ENCODE measurements around the gene MSS51.

Gene MSS51

GRCh38 chr10:73416571-73416970 is 16.8 kb downstream of the MSS51 start:
- H3K9me3 ChIP-seq (ENCODE audit: control insufficient read depth, low read length): no peaks in the 10 kb centered on the region
- no peaks in the 10 kb centered on the region for H3K36me3 ChIP-seq (ENCODE audit: control insufficient read depth, insufficient read depth, low read length)
- peaks cover 9% of the 10 kb centered on the region for H3K27me3 ChIP-seq (ENCODE audit: control insufficient read depth, insufficient read depth, low read length, poor library complexity, severe bottlenecking)
- peaks cover 2% of the 10 kb centered on the region for H3K4me1 ChIP-seq (ENCODE audit: control insufficient read depth, insufficient read depth, low read length)
- no peak overlapping the region for H3K27ac ChIP-seq (ENCODE audit: insufficient read depth, low read depth, low read length, poor library complexity, severe bottlenecking)
- no peak overlapping the region for H3K4me3 ChIP-seq (ENCODE audit: insufficient read depth, low read depth, low read length)
- WGBS, 2 experiments: 91% methylated on average over 3 of the region's 3 CpGs

DNA sequence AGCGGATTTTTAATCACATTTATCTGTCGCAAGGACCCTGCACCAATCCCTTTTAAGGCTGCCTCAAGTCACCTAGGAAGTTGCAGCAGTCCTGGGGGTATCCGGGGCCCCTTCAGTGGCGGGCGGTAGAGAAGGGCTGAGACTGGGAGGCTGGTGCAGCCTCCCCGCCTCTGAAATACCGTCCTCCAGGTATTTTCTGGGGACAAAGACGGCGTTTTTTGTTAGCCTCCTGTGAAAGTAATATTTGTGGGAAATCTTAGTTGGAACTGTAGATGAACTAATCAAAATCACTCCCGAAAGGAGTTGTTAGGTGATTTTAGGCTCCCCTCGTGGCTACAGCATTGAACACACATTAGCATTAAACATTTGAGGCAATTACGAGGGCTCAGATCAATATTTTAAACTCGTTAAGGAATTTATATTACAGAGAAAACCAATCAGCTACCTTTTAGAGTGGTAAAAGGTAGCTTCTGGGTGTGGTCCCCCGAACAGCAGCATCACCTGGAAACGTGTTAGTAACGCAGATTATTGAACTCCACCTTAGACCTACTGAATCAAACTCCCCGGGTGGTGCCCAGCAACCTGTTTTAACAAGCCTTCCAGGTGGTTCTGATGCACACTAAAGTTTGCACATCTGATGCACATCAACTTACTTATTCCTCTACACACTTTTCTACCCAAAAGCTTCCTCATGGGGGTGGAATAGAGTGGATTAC is 19.0 kb downstream of the MSS51 start:
- Histone ChIP-seq H3K27ac (ENCODE audit: insufficient read depth, low read depth, low read length, poor library complexity, severe bottlenecking) (no peak overlapping the region), H3K9me3 (ENCODE audit: control insufficient read depth, low read length) (no peaks in the 10 kb centered on the region), H3K27me3 (ENCODE audit: control insufficient read depth, insufficient read depth, low read length, poor library complexity, severe bottlenecking) (peaks cover 9% of the 10 kb centered on the region), H3K4me1 (ENCODE audit: control insufficient read depth, insufficient read depth, low read length) (peaks cover 2% of the 10 kb centered on the region), H3K4me3 (ENCODE audit: insufficient read depth, low read depth, low read length) (peak overlapping the region; percentile 76), H3K36me3 (ENCODE audit: control insufficient read depth, insufficient read depth, low read length) (no peaks in the 10 kb centered on the region)
- WGBS, 2 experiments: 20% methylated on average over 13 to 17 of the region's 17 CpGs

DNA sequence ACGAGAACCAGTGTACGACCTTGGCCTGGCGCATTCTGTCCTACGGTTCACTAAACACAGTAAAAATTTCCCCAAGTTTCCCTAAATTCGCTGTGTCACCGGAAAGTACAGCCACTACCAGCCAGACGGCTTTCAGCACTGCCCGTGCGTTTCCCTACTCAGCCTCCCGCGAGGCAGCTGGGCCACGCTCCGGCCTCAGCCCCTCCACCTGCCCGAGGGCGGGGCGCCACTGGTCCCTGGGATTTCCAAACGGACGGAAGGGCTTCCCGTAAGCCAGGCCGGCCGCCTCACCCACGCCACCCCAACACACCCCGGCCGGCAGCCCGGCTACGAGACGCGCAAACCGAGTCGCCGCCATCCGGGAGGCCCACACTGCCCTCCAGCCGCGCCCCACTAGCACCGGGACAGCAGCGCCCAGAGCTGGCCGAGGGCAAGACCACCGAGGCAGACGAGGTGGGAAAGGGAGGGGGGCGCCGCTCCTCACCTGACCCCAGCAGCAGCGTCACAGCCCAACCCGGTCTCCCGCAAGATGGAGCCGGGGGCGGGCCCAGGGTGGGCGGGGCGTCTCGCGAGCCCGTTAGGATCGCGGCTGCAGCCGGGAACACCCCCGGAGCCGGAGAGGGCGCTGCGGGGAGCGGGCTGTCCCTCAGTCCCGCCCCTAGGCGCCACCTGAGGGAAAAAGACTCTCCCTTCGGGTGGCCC is 19.7 kb downstream of the MSS51 start, which contains the start of gene ANXA7:
Gene ANXA7 (minus strand): TSS at position 531 of the 702 bp plus-strand sequence. CDS start 13,202 bp downstream, outside the sequence.
- WGBS, 2 experiments: 0% methylated on average over 62 of the region's 62 CpGs
- H3K27ac ChIP-seq (ENCODE audit: insufficient read depth, low read depth, low read length, poor library complexity, severe bottlenecking): peak within 1 kb of the TSS; percentile 52
- peaks cover 2% of the 10 kb centered on the region for H3K4me1 ChIP-seq (ENCODE audit: control insufficient read depth, insufficient read depth, low read length)
- no peaks in the 10 kb centered on the region for H3K36me3 ChIP-seq (ENCODE audit: control insufficient read depth, insufficient read depth, low read length)
- no peaks in the 10 kb centered on the region for H3K9me3 ChIP-seq (ENCODE audit: control insufficient read depth, low read length)
- peaks cover 9% of the 10 kb centered on the region for H3K27me3 ChIP-seq (ENCODE audit: control insufficient read depth, insufficient read depth, low read length, poor library complexity, severe bottlenecking)
- peak within 1 kb of the TSS; percentile 76 for H3K4me3 ChIP-seq (ENCODE audit: insufficient read depth, low read depth, low read length)

- Histone ChIP-seq H3K36me3 (ENCODE audit: control insufficient read depth, insufficient read depth, low read length) (no peaks in the 10 kb centered on the region), H3K4me1 (ENCODE audit: control insufficient read depth, insufficient read depth, low read length) (peaks cover 2% of the 10 kb centered on the region), H3K27ac (ENCODE audit: insufficient read depth, low read depth, low read length, poor library complexity, severe bottlenecking) (no peak overlapping the region), H3K27me3 (ENCODE audit: control insufficient read depth, insufficient read depth, low read length, poor library complexity, severe bottlenecking) (peaks cover 9% of the 10 kb centered on the region), H3K4me3 (ENCODE audit: insufficient read depth, low read depth, low read length) (peak overlapping the region; percentile 76), H3K9me3 (ENCODE audit: control insufficient read depth, low read length) (no peaks in the 10 kb centered on the region)
- WGBS, 2 experiments: 10% methylated on average over 9 of the region's 9 CpGs
Observed at GRCh38 chr10:73413108-73413527, 20.2 kb downstream of the MSS51 start.

DNA sequence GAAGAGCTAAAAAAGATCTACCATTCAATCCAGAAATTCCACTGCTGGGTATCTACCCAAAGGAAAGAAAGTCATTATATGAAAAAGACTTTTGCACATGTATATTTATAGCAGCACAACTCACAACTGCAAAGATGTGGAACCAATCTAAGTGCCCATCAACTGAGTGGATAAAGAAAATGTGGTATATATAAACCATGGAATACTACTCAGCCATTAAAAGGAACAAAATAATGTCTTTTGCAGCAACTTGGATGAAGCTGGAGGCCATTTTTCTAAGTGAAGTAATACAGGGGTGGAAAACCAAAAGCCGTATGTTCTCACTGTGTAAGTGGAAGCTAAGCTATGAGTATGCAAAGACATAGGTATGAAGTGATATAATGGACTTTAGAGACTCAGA is 22.5 kb downstream of the MSS51 start:
- H3K27ac ChIP-seq (ENCODE audit: insufficient read depth, low read depth, low read length, poor library complexity, severe bottlenecking): no peak overlapping the region
- no peak overlapping the region for H3K4me3 ChIP-seq (ENCODE audit: insufficient read depth, low read depth, low read length)
- peaks cover 2% of the 10 kb centered on the region for H3K4me1 ChIP-seq (ENCODE audit: control insufficient read depth, insufficient read depth, low read length)
- H3K9me3 ChIP-seq (ENCODE audit: control insufficient read depth, low read length): no peaks in the 10 kb centered on the region
- WGBS, 2 experiments: 91 to 94% methylated on average over 1 of the region's 1 CpG
- H3K36me3 ChIP-seq (ENCODE audit: control insufficient read depth, insufficient read depth, low read length): no peaks in the 10 kb centered on the region
- peaks cover 9% of the 10 kb centered on the region for H3K27me3 ChIP-seq (ENCODE audit: control insufficient read depth, insufficient read depth, low read length, poor library complexity, severe bottlenecking)

DNA sequence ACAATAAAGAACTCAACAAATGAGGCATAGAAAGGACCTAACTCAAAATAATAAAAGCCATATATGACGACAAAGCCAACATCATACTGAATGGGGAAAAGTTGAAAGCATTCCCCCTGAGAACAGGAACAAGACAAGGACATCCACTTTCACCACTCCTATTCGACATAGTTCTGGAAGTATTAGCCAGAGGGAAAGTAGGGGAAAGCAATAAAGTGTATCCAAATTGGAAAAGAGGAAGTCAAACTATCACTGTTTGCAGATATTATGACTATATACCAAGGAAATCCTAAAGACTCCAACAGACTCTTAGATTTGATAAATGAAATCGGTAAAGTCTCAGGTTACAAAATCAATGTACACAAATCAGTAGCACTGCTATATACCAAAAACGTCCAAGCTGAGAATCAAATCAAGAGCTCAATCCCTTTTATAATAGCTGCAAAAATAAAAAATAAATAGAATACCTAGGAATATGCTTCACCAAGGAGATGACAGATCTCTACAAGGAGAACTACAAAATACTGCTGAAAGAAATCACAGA is 24.3 kb downstream of the MSS51 start:
- no peaks in the 10 kb centered on the region for H3K9me3 ChIP-seq (ENCODE audit: control insufficient read depth, low read length)
- WGBS, 2 experiments: 95% methylated on average over 3 of the region's 4 CpGs
- no peak overlapping the region for H3K27ac ChIP-seq (ENCODE audit: insufficient read depth, low read depth, low read length, poor library complexity, severe bottlenecking)
- no peak overlapping the region for H3K4me3 ChIP-seq (ENCODE audit: insufficient read depth, low read depth, low read length)
- peaks cover 2% of the 10 kb centered on the region for H3K4me1 ChIP-seq (ENCODE audit: control insufficient read depth, insufficient read depth, low read length)
- H3K36me3 ChIP-seq (ENCODE audit: control insufficient read depth, insufficient read depth, low read length): no peaks in the 10 kb centered on the region
- no peaks in the 10 kb centered on the region for H3K27me3 ChIP-seq (ENCODE audit: control insufficient read depth, insufficient read depth, low read length, poor library complexity, severe bottlenecking)

DNA sequence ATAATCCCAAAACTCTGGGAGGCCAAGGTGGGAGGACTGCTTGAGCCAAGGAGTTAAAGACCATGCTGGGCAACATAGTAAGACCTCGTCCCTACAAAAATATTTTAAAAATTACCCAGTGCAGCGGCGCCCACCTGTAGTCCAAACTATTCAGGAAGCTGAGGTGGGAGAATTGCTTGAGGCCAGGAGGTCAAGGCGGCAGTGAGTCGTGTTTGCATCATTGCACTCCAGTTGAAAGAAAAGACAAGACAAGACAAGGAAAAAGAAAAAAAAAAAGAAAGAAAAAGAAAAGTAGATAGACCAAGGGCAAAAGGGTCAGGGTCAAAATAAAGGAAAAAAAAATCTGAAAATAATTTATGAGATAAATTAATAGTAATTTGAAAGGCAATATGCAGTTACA is 25.3 kb downstream of the MSS51 start:
- Histone ChIP-seq H3K36me3 (ENCODE audit: control insufficient read depth, insufficient read depth, low read length) (no peaks in the 10 kb centered on the region), H3K9me3 (ENCODE audit: control insufficient read depth, low read length) (no peaks in the 10 kb centered on the region), H3K27ac (ENCODE audit: insufficient read depth, low read depth, low read length, poor library complexity, severe bottlenecking) (no peak overlapping the region), H3K4me1 (ENCODE audit: control insufficient read depth, insufficient read depth, low read length) (peaks cover 2% of the 10 kb centered on the region), H3K27me3 (ENCODE audit: control insufficient read depth, insufficient read depth, low read length, poor library complexity, severe bottlenecking) (no peaks in the 10 kb centered on the region), H3K4me3 (ENCODE audit: insufficient read depth, low read depth, low read length) (no peak overlapping the region)
- 85 to 95% methylated on average over 5 of the region's 5 CpGs for WGBS, 2 experiments

DNA sequence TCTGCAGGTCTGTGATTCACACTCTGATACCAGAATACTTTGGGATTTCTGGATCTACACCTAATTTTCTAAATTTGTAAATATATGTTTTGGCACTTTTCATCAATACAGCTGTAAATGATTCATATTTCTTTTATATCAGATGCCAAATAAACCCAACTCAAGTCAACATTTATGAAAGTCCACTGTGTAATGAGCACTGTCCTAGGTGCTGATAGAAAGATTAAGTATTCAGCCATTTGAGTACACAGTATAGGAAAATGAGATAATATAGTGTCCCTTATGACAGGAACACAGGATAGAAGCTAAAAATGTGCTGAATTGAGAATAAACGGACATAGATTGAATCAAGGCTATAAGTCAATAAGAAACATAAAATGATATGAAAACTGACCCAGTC is 25.9 kb downstream of the MSS51 start:
- no peaks in the 10 kb centered on the region for H3K9me3 ChIP-seq (ENCODE audit: control insufficient read depth, low read length)
- whole genome bisulfite sequencing, 2 experiments: 100% methylated on average over 1 of the region's 1 CpG

GRCh38 chr10:73406846-73407245 is 26.5 kb downstream of the MSS51 start:
- Histone ChIP-seq H3K4me3 (ENCODE audit: insufficient read depth, low read depth, low read length) (no peak overlapping the region), H3K27ac (ENCODE audit: insufficient read depth, low read depth, low read length, poor library complexity, severe bottlenecking) (no peak overlapping the region), H3K9me3 (ENCODE audit: control insufficient read depth, low read length) (no peaks in the 10 kb centered on the region), H3K27me3 (ENCODE audit: control insufficient read depth, insufficient read depth, low read length, poor library complexity, severe bottlenecking) (no peaks in the 10 kb centered on the region), H3K4me1 (ENCODE audit: control insufficient read depth, insufficient read depth, low read length) (no peaks in the 10 kb centered on the region), H3K36me3 (ENCODE audit: control insufficient read depth, insufficient read depth, low read length) (no peaks in the 10 kb centered on the region)
- WGBS, 2 experiments: 93 to 94% methylated on average over 5 of the region's 5 CpGs

More for the DNA sequence above, 25.9 kb downstream of the MSS51 start:
- Histone ChIP-seq H3K4me1 (ENCODE audit: control insufficient read depth, insufficient read depth, low read length) (no peaks in the 10 kb centered on the region), H3K4me3 (ENCODE audit: insufficient read depth, low read depth, low read length) (no peak overlapping the region), H3K27me3 (ENCODE audit: control insufficient read depth, insufficient read depth, low read length, poor library complexity, severe bottlenecking) (no peaks in the 10 kb centered on the region), H3K36me3 (ENCODE audit: control insufficient read depth, insufficient read depth, low read length) (no peaks in the 10 kb centered on the region), H3K27ac (ENCODE audit: insufficient read depth, low read depth, low read length, poor library complexity, severe bottlenecking) (no peak overlapping the region)

GRCh38 chr10:73405556-73405955 is 27.8 kb downstream of the MSS51 start:
- WGBS, 2 experiments: 93 to 94% methylated on average over 3 of the region's 3 CpGs
- Histone ChIP-seq H3K4me1 (ENCODE audit: control insufficient read depth, insufficient read depth, low read length) (no peaks in the 10 kb centered on the region), H3K27me3 (ENCODE audit: control insufficient read depth, insufficient read depth, low read length, poor library complexity, severe bottlenecking) (no peaks in the 10 kb centered on the region), H3K4me3 (ENCODE audit: insufficient read depth, low read depth, low read length) (no peak overlapping the region), H3K9me3 (ENCODE audit: control insufficient read depth, low read length) (no peaks in the 10 kb centered on the region), H3K27ac (ENCODE audit: insufficient read depth, low read depth, low read length, poor library complexity, severe bottlenecking) (no peak overlapping the region), H3K36me3 (ENCODE audit: control insufficient read depth, insufficient read depth, low read length) (no peaks in the 10 kb centered on the region)
